Islet precursor cell (in vitro differentiated cells): ENCODE measurements around the gene GJC2.
"Not testable (repeated sequence)": the region's sequence is repeated elsewhere in the genome, so short reads cannot be mapped to it uniquely, and the experiment has no call there.

Source experiments
- DNase-seq: peaks from one replicate; pipeline ENCODE4 v3.0.0-alpha.2; 2018

The GJC2 gene

GRCh38 chr1:228174482-228175315 is 25.0 kb downstream of the GJC2 start:
- DNase-seq = peak; percentile 84

- DNase-seq = no peak
These were observed 25.7 kb downstream of the GJC2 start for GRCh38 chr1:228175316-228176023.

GRCh38 chr1:228176024-228176395 is 26.3 kb downstream of the GJC2 start:
- DNase-seq = no peak

- DNase-seq = no peak
These were observed 26.9 kb downstream of the GJC2 start for GRCh38 chr1:228176461-228177182.

GRCh38 chr1:228177183-228177475 is 27.4 kb downstream of the GJC2 start:
- DNase-seq = no peak

GRCh38 chr1:228177721-228178710 is 28.3 kb downstream of the GJC2 start:
- DNase-seq = no peak

- DNase-seq = no peak
These were observed 29.3 kb downstream of the GJC2 start for GRCh38 chr1:228178737-228179684.

- DNase-seq = no peak
These were observed 30.7 kb downstream of the GJC2 start for GRCh38 chr1:228180271-228180958.

- no peak for DNase-seq
These were observed 31.4 kb downstream of the GJC2 start for GRCh38 chr1:228180959-228181644.

- no peak for DNase-seq
These were observed 31.9 kb downstream of the GJC2 start for GRCh38 chr1:228181645-228182034.

GRCh38 chr1:228182296-228183030 is 32.7 kb downstream of the GJC2 start:
- no peak for DNase-seq

GRCh38 chr1:228184152-228184551 is 34.4 kb downstream of the GJC2 start:
- DNase-seq = no peak

GRCh38 chr1:228185641-228185965 is 35.9 kb downstream of the GJC2 start:
- no peak for DNase-seq

GRCh38 chr1:228188249-228188648 is 38.5 kb downstream of the GJC2 start:
- not testable (repeated sequence) for DNase-seq

GRCh38 chr1:228190182-228190581 is 40.5 kb downstream of the GJC2 start:
- DNase-seq = no peak

- no peak for DNase-seq
These were observed 41.0 kb downstream of the GJC2 start for GRCh38 chr1:228190778-228191177.

GRCh38 chr1:228194436-228194835 is 44.7 kb downstream of the GJC2 start:
- no peak for DNase-seq

- no peak for DNase-seq
These were observed 45.4 kb downstream of the GJC2 start for GRCh38 chr1:228194921-228195812.
